ENCODE data around the gene TPI1.

The TPI1 gene

DNA sequence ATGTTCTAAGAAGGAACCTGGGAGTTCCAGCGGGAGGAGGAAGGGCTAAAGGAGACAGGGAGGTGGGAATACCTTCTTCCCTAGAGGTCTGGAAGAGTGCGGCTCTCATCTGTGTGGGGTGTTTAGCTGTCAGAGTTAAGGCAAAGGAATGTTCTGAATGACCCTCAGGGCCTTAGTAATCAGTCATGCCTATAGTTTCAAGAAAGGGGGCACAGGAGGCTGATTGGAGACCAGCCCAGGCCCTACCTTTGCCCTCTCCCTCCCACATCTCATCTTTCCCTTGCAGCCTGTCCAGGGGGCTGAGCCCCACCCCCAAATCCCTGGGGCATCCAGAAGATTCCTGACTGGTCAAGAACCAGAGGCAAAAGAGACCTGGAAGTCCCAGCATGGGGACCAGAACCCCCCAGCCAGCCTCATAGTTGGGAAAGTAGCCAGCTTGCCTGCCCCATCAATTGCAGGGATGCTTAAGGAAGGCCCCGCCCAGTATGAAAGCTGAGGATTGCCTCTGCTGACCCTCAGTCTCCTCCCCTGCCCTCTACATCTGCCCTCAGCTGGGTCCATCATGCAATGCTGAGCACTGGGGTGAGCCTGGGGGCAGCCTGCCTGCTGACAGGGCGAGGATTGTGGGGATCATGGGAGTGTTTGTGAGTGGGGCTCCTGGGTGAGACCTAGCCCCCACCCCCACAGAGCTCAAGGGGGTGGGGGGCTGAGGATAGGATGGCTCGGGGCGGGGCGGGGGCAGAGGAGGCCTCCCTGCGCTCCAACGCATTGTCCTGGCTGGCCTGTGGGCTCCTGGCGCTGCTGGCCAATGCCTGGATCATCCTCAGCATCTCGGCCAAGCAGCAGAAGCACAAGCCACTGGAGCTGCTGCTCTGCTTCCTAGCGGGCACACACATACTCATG is 43.9 kb upstream of the TPI1 start:
- H3K36me3 ChIP-seq (ENCODE audit: control insufficient read depth, insufficient read depth, low read length), result no peaks in the 10 kb centered on the region
- no peak overlapping the region for H2AFZ ChIP-seq
- peaks cover 16% of the 10 kb centered on the region for H3K4me1 ChIP-seq
- no peak overlapping the region for H3K4me2 ChIP-seq (ENCODE audit: low read length)
- no peak overlapping the region for H3K4me3 ChIP-seq (ENCODE audit: low read depth, low read length)
- TF ChIP-seq CTCF (IDR thresholded peaks at IDR 0.05), result no peak
- no peaks in the 10 kb centered on the region for H3K79me2 ChIP-seq
- H3K27me3 ChIP-seq (ENCODE audit: control insufficient read depth, insufficient read depth, low read length), result no peaks in the 10 kb centered on the region
- H3K9ac ChIP-seq, result no peak overlapping the region
- H3K27ac ChIP-seq, result no peak overlapping the region
- H3K9me3 ChIP-seq (ENCODE audit: control insufficient read depth, low read length), result no peaks in the 10 kb centered on the region

- no peak overlapping the region for H3K27ac ChIP-seq
- H3K4me1 ChIP-seq, result peaks cover 16% of the 10 kb centered on the region
- no peaks in the 10 kb centered on the region for H3K36me3 ChIP-seq (ENCODE audit: control insufficient read depth, insufficient read depth, low read length)
- no peak overlapping the region for H3K9ac ChIP-seq
- H3K79me2 ChIP-seq, result no peaks in the 10 kb centered on the region
- no peak overlapping the region for H3K4me3 ChIP-seq (ENCODE audit: low read depth, low read length)
- no peak overlapping the region for H3K4me2 ChIP-seq (ENCODE audit: low read length)
- H3K27me3 ChIP-seq (ENCODE audit: control insufficient read depth, insufficient read depth, low read length), result no peaks in the 10 kb centered on the region
- no peaks in the 10 kb centered on the region for H3K9me3 ChIP-seq (ENCODE audit: control insufficient read depth, low read length)
- H2AFZ ChIP-seq, result no peak overlapping the region
- TF ChIP-seq CTCF (IDR thresholded peaks at IDR 0.05), result no peak
Measured at GRCh38 chr12:6824085-6824775, 43.1 kb upstream of the TPI1 start.

DNA sequence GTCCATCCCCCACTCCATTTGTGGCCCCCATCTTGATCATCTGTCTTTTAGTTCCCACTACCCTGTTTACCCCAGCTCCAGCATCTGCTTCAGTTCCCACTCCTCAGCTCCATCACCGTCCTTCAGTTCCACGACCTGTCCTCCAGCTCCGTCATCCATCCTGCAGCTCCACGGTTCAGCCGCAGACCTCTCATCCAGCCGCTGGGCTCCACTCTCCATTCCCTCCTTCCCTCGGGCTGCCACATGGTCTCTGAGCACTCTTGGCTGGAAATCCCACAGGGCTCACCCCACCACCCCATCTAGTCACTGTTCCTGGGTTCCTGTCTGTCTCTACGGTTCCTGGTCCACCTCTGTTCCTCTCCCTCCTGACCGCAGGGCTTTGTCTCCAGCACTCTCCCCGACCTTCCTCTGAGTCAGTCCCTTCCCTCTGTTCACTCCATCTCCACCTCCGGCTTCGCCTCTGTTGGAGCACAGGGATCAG is 42.4 kb upstream of the TPI1 start:
- Histone ChIP-seq H3K4me2 (ENCODE audit: low read length) (no peak overlapping the region), H3K9me3 (ENCODE audit: control insufficient read depth, low read length) (no peaks in the 10 kb centered on the region), H3K36me3 (ENCODE audit: control insufficient read depth, insufficient read depth, low read length) (no peaks in the 10 kb centered on the region), H3K27me3 (ENCODE audit: control insufficient read depth, insufficient read depth, low read length) (no peaks in the 10 kb centered on the region), H3K4me3 (ENCODE audit: low read depth, low read length) (no peak overlapping the region), H3K4me1 (peaks cover 19% of the 10 kb centered on the region), H3K27ac (no peak overlapping the region), H3K79me2 (no peaks in the 10 kb centered on the region), H3K9ac (no peak overlapping the region), H2AFZ (no peak overlapping the region)
- TF ChIP-seq CTCF (IDR thresholded peaks at IDR 0.05), result no peak

DNA sequence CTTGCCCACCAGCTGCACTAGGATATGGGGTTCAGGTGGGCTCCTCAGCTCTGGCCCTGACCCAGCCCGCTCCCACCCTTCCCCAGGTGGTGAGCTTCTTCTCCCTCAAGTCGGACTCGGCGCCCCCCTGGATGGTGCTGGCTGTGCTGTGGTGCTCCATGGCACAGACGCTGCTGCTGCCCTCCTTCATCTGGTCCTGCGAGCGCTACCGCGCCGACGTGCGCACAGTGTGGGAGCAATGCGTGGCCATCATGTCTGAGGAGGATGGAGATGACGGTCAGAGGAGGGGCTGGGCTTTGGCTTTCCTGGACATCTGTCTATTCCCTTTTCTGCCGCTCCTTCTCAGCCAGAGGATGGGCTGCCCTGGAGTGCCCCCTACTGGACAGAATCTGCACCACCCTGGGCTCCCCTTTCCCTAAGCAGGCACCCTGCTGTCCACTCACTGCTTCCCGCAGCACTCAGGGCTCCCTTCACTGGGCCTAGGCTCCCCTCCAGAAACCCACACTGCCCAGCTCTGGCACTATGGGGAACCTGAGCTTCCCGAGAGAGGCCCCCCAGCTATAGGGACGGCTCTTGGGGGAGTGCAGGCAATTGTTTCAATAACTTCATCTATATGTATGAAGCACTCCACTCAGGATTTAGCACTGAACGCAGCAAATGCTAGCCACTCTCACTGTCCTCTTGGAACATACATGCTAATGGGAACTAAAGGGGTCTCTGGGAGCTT is 41.8 kb upstream of the TPI1 start:
- H3K9me3 ChIP-seq (ENCODE audit: control insufficient read depth, low read length), result no peaks in the 10 kb centered on the region
- H2AFZ ChIP-seq, result peak overlapping the region; percentile 48
- H3K4me1 ChIP-seq, result peaks cover 19% of the 10 kb centered on the region
- H3K36me3 ChIP-seq (ENCODE audit: control insufficient read depth, insufficient read depth, low read length), result no peaks in the 10 kb centered on the region
- no peak overlapping the region for H3K27ac ChIP-seq
- H3K79me2 ChIP-seq, result no peaks in the 10 kb centered on the region
- peak; percentile 92 for TF ChIP-seq CTCF (IDR thresholded peaks at IDR 0.05)
- no peaks in the 10 kb centered on the region for H3K27me3 ChIP-seq (ENCODE audit: control insufficient read depth, insufficient read depth, low read length)
- H3K9ac ChIP-seq, result no peak overlapping the region
- no peak overlapping the region for H3K4me2 ChIP-seq (ENCODE audit: low read length)
- no peak overlapping the region for H3K4me3 ChIP-seq (ENCODE audit: low read depth, low read length)

All from parathyroid adenoma (tissue), 2 donors.